ENCODE measurements around the gene DDX41.

Gene DDX41

DNA sequence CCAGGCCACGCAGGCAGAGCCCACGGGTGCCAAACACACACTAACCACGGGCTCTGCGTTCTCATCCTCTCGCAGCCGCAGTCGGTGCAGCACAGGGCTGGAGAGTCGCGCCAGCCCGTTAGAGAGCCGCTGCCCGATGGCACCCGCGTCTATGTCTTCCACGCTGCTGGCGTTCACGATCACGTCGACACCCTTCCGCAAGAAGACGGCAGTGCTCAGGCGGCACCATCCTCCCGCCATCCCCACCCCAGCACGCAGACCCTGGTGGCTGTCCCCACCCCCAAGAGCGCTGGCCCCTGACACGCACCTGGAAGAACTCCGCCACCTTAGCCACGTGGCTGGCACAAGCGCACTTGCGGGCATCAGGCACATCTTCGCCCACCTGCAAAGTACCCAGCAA is 49.3 kb downstream of the DDX41 start:
- DNase-seq = no peak

GRCh38 chr5:177466861-177467260 is 49.9 kb downstream of the DDX41 start:
- DNase-seq = no peak

GRCh38 chr5:177465044-177465443 is 51.7 kb downstream of the DDX41 start:
- DNase-seq = no peak

DNA sequence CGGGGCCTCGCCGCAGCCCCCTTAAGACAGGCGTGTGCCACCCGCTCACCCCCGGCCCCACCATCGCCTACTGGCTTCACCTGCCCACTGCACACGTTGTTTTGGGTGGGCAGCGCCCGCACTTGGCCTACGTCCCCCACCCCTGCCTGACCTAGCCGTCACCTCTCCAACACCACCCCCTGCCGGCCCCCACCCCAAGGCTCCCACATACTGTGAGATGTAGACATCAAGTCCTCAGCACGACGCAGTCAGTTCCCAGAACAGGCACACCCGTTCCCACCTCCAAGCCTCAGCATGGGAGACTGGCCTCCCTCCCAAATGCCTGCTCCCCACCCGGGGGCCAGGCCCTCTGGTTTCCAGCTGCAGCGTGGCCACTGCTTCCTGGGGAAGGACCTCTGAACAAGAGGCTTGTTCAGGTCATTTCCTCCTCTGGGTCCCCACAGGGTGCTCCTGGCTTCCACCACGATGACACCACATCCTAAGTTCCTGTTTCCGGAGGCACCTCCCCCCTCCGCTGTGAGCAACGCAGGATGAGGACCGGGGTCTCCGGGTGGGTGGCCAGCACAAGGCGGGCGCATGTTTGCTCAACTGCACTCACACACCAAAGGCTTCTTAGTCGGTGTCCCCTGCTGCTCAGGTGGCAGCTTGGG is 54.6 kb downstream of the DDX41 start:
- DNase-seq = no peak
